Measurements from ENCODE around the gene GPD2.

DNA sequence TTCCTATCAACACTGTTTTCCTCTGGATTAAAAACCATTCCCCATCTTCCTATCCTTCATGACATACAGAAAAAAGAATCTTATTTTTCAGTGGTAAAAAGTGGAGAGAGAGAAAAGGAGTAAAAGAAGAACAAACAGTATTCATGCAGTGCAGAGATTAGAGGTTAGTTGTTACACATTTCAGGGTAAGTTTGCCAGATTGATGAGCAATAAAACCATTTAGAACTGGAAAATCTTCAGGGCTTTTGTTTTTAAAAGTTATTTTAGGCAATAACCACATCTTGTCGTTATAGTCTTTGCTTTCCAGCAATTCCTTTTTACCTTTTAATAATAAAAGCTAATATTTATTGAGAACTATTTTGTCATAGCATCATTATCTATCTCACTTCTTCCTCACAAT lies 104.5 kb downstream of the GPD2 start:
- TF ChIP-seq, protein P1, sequence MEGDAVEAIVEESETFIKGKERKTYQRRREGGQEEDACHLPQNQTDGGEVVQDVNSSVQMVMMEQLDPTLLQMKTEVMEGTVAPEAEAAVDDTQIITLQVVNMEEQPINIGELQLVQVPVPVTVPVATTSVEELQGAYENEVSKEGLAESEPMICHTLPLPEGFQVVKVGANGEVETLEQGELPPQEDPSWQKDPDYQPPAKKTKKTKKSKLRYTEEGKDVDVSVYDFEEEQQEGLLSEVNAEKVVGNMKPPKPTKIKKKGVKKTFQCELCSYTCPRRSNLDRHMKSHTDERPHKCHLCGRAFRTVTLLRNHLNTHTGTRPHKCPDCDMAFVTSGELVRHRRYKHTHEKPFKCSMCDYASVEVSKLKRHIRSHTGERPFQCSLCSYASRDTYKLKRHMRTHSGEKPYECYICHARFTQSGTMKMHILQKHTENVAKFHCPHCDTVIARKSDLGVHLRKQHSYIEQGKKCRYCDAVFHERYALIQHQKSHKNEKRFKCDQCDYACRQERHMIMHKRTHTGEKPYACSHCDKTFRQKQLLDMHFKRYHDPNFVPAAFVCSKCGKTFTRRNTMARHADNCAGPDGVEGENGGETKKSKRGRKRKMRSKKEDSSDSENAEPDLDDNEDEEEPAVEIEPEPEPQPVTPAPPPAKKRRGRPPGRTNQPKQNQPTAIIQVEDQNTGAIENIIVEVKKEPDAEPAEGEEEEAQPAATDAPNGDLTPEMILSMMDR (IDR thresholded peaks at IDR 0.05; ENCODE audit: low read depth, low read length): no peak
- TF ChIP-seq POLR2A (IDR thresholded peaks at IDR 0.05; ENCODE audit: extremely low read depth, insufficient read length): no peak
- TF ChIP-seq, protein P2, sequence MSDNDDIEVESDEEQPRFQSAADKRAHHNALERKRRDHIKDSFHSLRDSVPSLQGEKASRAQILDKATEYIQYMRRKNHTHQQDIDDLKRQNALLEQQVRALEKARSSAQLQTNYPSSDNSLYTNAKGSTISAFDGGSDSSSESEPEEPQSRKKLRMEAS (IDR thresholded peaks at IDR 0.05; ENCODE audit: low read depth, low read length): no peak
- TF ChIP-seq MYC (IDR thresholded peaks at IDR 0.05; ENCODE audit: low read depth, low read length): no peak
